Liver (tissue), 9 donors: ENCODE data around the gene MYO1C. TPM values are rescaled to one million over a fixed set of nuclear protein-coding genes. Genes with fewer than 3 reads are reported as not detected.

ENCODE experiments used
- DNase-seq: peaks from one replicate; pipeline ENCODE4 v3.0.0-alpha.2; 2017; ENCODE audit warnings: low spot score
- H3K27ac ChIP-seq, 2 donors: one replicate each; pipeline ENCODE4 v1.7.0; 2013; ENCODE audit warnings: inconsistent platforms in 2 of 2, low read length in 2 of 2, control low read depth in 1 of 2, low read depth in 1 of 2, mild to moderate bottlenecking in 1 of 2
- H3K27me3 ChIP-seq, 4 donors: one replicate each; pipeline versions ENCODE4 v1.6.1 to v1.7.0; 2013; ENCODE audit warnings: low read length in 3 of 4, inconsistent platforms in 1 of 4, mild to moderate bottlenecking in 1 of 4, moderate library complexity in 1 of 4; ENCODE audit not compliant: control insufficient read depth in 4 of 4, insufficient read depth in 4 of 4
- H3K36me3 ChIP-seq, 4 donors: one replicate each; pipeline versions ENCODE4 v1.6.1 to v1.7.0; 2013; ENCODE audit warnings: low read length in 3 of 4, mild to moderate bottlenecking in 3 of 4, low read depth in 1 of 4, moderate library complexity in 1 of 4; ENCODE audit not compliant: control insufficient read depth in 4 of 4, insufficient read depth in 3 of 4
- H3K4me1 ChIP-seq, 4 donors: one replicate each; pipeline versions ENCODE4 v1.6.1 to v1.7.0; 2013; ENCODE audit warnings: low read length in 3 of 4, mild to moderate bottlenecking in 3 of 4, moderate library complexity in 1 of 4; ENCODE audit not compliant: control insufficient read depth in 4 of 4, insufficient read depth in 4 of 4
- H3K4me3 ChIP-seq, 3 donors: one replicate each; pipeline versions ENCODE4 v1.6.1 to v1.7.0; 2013; ENCODE audit warnings: low read length in 3 of 3, control low read depth in 1 of 3, low read depth in 1 of 3, mild to moderate bottlenecking in 1 of 3
- H3K9ac ChIP-seq, 2 donors: one replicate each; pipeline ENCODE4 v1.7.0; 2013; ENCODE audit warnings: low read length in 2 of 2, mild to moderate bottlenecking in 2 of 2, moderate library complexity in 2 of 2, control low read depth in 1 of 2, low read depth in 1 of 2
- H3K9me3 ChIP-seq, 4 donors: one replicate each; pipeline versions ENCODE4 v1.6.1 to v1.7.0; 2013; ENCODE audit warnings: low read length in 3 of 4; ENCODE audit not compliant: control insufficient read depth in 4 of 4
- ATF3 ChIP-seq: IDR thresholded peaks from 2 replicates; pipeline ENCODE4 v1.6.1; 2016; ENCODE audit warnings: antibody characterized with exemption
- CTCF ChIP-seq: fragments of 150-350 bp; IDR thresholded peaks from 2 replicates; pipeline ENCODE4 v1.5.1; 2017; ENCODE audit warnings: improper control_type of control experiment, low read depth, low read length; ENCODE audit not compliant: missing input control
- EGR1 ChIP-seq, 2 donors: IDR thresholded peaks; 2 replicates each; pipeline ENCODE4 v1.6.1; 2016 to 2018; ENCODE audit warnings: antibody characterized with exemption in 2 of 2, low read depth in 2 of 2
- FOXA1 ChIP-seq: IDR thresholded peaks from 2 replicates; pipeline ENCODE4 v1.6.1; 2016; ENCODE audit warnings: antibody characterized with exemption
- FOXA2 ChIP-seq: IDR thresholded peaks from 2 replicates; pipeline ENCODE4 v1.6.1; 2016; ENCODE audit warnings: antibody characterized with exemption
- GABPA ChIP-seq, 2 donors: IDR thresholded peaks in 1 of 2; conservative IDR thresholded peaks in 1 of 2; 2 replicates each; pipeline ENCODE4 v1.6.1; 2016; ENCODE audit warnings: antibody characterized with exemption in 2 of 2, mild to moderate bottlenecking in 1 of 2, moderate library complexity in 1 of 2
- HNF4A ChIP-seq, 2 donors: conservative IDR thresholded peaks; 2 replicates each; pipeline ENCODE4 v1.6.1; 2016; ENCODE audit warnings: antibody characterized with exemption in 2 of 2, mild to moderate bottlenecking in 2 of 2
- HNF4G ChIP-seq: IDR thresholded peaks from 2 replicates; pipeline ENCODE4 v1.6.1; 2016; ENCODE audit warnings: antibody characterized with exemption
- MAX ChIP-seq: IDR thresholded peaks from 2 replicates; pipeline ENCODE4 v1.6.1; 2016; ENCODE audit warnings: antibody characterized with exemption
- NR2F2 ChIP-seq: IDR thresholded peaks from 2 replicates; pipeline ENCODE4 v1.6.1; 2016; ENCODE audit warnings: antibody characterized with exemption
- RAD21 ChIP-seq, 2 donors: IDR thresholded peaks; 2 replicates each; pipeline ENCODE4 v1.6.1; 2016; ENCODE audit warnings: antibody characterized with exemption in 2 of 2, mild to moderate bottlenecking in 2 of 2
- REST ChIP-seq: IDR thresholded peaks from 2 replicates; pipeline ENCODE4 v1.6.1; 2016; ENCODE audit warnings: antibody characterized with exemption, mild to moderate bottlenecking
- RXRA ChIP-seq, 2 donors: IDR thresholded peaks; 2 replicates each; pipeline ENCODE4 v1.6.1; 2017 to 2018; ENCODE audit warnings: antibody characterized with exemption in 2 of 2, mild to moderate bottlenecking in 1 of 2
- SP1 ChIP-seq: IDR thresholded peaks from 2 replicates; pipeline ENCODE4 v1.6.1; 2018; ENCODE audit warnings: antibody characterized with exemption, mild to moderate bottlenecking
- TAF1 ChIP-seq: conservative IDR thresholded peaks from 2 replicates; pipeline ENCODE4 v1.6.1; 2016; ENCODE audit warnings: antibody characterized with exemption, mild to moderate bottlenecking
- ZBTB33 ChIP-seq: IDR thresholded peaks from 2 replicates; pipeline ENCODE4 v1.6.1; 2016; ENCODE audit warnings: antibody characterized with exemption
- WGBS: extraction: QIAGEN DNeasy Blood & Tissue Kit; methylation state at CpG from one replicate; pipeline ENCODE4 v1.1.7; 2013; 5-methylcytosine and 5-hydroxymethylcytosine counted together
- polyA plus RNA-seq, 2 donors: library from polyadenylated mRNA; stranded (reverse) in 1 of 2; unstranded in 1 of 2; fragments of 200-250 nt in 1 of 2; fragments of >200 nt in 1 of 2; fragmentation: Nextera tagmentation in 1 of 2; extraction: Ambion mirVana in 1 of 2; gene quantifications; one replicate each; pipeline versions ENCODE4 v1.2.1 to v1.2.3, GENCODE V29; 2013 to 2015
- total RNA-seq, 2 donors: library from RNA; depleted of rRNA; stranded (reverse); fragments of >200 nt; gene quantifications; one replicate each; pipeline ENCODE4 v1.2.3, GENCODE V29; 2014
- donor health status: healthy.
- donor health status: healthy.
- donor health status: healthy.
- donor health status: healthy.
- donor health status: healthy.

MYO1C gene
- total and polyA plus RNA-seq, 4 donors, result 20.3 to 61.7 (median 28.2) TPM

GRCh38 chr17:1522626-1523025 lies 30.1 kb upstream of the MYO1C start (continued):
- TF ChIP-seq CTCF (no peak), FOXA1 (no peak)

GRCh38 chr17:1521086-1521640 lies 28.7 kb upstream of the MYO1C start:
- H3K9ac ChIP-seq, result no peak overlapping the region
- no peak overlapping the region for H3K4me3 ChIP-seq
- no peak overlapping the region for H3K27ac ChIP-seq
- peaks cover 3 to 5% (median 4%) of the 10 kb centered on the region in 4 donors for H3K4me1 ChIP-seq
- peaks cover 0 to 21% (median 5%) of the 10 kb centered on the region in 4 donors for H3K36me3 ChIP-seq
- 96% methylated on average over 10 of the region's 10 CpGs for WGBS
- TF ChIP-seq MAX, result no peak
- TF ChIP-seq CTCF, result no peak
- TF ChIP-seq REST, result no peak
- no peak for TF ChIP-seq FOXA1
- no peak for TF ChIP-seq SP1
- no peak for TF ChIP-seq TAF1
- no peak for TF ChIP-seq ATF3
- TF ChIP-seq EGR1 (IDR thresholded peaks at IDR 0.05; ENCODE audit: low read depth in 2 of 2), result no peak
- no peak for TF ChIP-seq HNF4G
- TF ChIP-seq RXRA (IDR thresholded peaks at IDR 0.05), result no peak
- no peak for TF ChIP-seq GABPA (IDR thresholded peaks at IDR 0.05 in 1 of 2, conservative IDR thresholded peaks at IDR 0.05 in 1 of 2)
- TF ChIP-seq ZBTB33, result no peak
- no peak for TF ChIP-seq FOXA2
- TF ChIP-seq RAD21 (IDR thresholded peaks at IDR 0.05), result no peak
- no peak for TF ChIP-seq NR2F2
- no peak for TF ChIP-seq HNF4A (conservative IDR thresholded peaks at IDR 0.05)
- no peak for DNase-seq
- H3K9me3 ChIP-seq, result no peaks in the 10 kb centered on the region
- no peaks in the 10 kb centered on the region for H3K27me3 ChIP-seq
